IMR-90 (cell line): ENCODE measurements around the gene DZANK1.

Source experiments
- BHLHE40 ChIP-seq: fragments of 150-350 bp; IDR thresholded peaks from 2 replicates; pipeline ENCODE4 v1.6.1; 2016; ENCODE audit warnings: mild to moderate bottlenecking, low read depth, low read length
- CEBPB ChIP-seq: IDR thresholded peaks from 2 replicates; pipeline ENCODE4 v1.6.1; 2012; ENCODE audit warnings: low read depth, low read length, improper control_type of control experiment
- FOS ChIP-seq: fragments of 150-350 bp; IDR thresholded peaks from 2 replicates; pipeline ENCODE4 v1.6.1; 2016; ENCODE audit warnings: low read depth, low read length
- MAZ ChIP-seq: IDR thresholded peaks from 2 replicates; pipeline ENCODE4 v1.6.1; 2012; ENCODE audit warnings: low read depth, mild to moderate bottlenecking, low read length, improper control_type of control experiment, moderate library complexity, borderline replicate concordance
- MXI1 ChIP-seq: IDR thresholded peaks from 2 replicates; pipeline ENCODE4 v1.6.1; 2012; ENCODE audit warnings: low read depth, mild to moderate bottlenecking, low read length, moderate library complexity, borderline replicate concordance
- POLR2A ChIP-seq: IDR thresholded peaks from 2 replicates; pipeline ENCODE4 v1.6.1; 2012; ENCODE audit warnings: mild to moderate bottlenecking, low read depth, low read length
- RAD21 ChIP-seq: IDR thresholded peaks from 2 replicates; pipeline ENCODE4 v1.6.1; 2012; ENCODE audit warnings: low read length, improper control_type of control experiment
- RCOR1 ChIP-seq: IDR thresholded peaks from 2 replicates; pipeline ENCODE4 v1.6.1; 2012; ENCODE audit warnings: mild to moderate bottlenecking, low read length, improper control_type of control experiment; ENCODE audit not compliant: insufficient replicate concordance
- USF2 ChIP-seq: fragments of 150-350 bp; IDR thresholded peaks from 2 replicates; pipeline ENCODE4 v1.6.1; 2017; ENCODE audit warnings: mild to moderate bottlenecking, antibody characterized with exemption, low read length, low read depth
- TF ChIP-seq, protein P1 (sequence below): conservative IDR thresholded peaks from 2 replicates; pipeline ENCODE4 v1.5.1; 2012; ENCODE audit warnings: mild to moderate bottlenecking, low read depth, low read length, improper control_type of control experiment

DNA sequence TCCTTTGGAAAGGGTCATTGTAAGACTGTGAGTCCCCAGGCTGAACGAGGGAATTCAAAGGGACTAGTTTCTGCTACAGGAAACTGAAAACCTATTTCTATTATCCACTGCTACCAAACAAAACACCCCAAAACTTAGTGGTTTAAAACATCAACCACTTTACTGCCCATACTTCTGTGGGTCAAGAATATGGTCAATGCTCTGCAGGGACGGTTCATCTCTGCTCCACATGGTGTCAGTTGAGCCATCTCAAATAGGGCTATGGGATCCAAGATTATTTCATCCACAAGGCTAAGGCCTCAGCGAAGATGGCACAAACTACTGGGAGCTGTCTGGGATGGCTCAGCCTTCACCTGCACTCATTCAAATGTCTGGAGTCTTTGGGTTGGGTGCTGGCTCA lies 65.5 kb downstream of the DZANK1 start:
- TF ChIP-seq MXI1 (no peak), USF2 (no peak), BHLHE40 (no peak), POLR2A (no peak), CEBPB (no peak), FOS (no peak), RAD21 (no peak), MAZ (no peak), RCOR1 (no peak)
- TF ChIP-seq, protein P1, sequence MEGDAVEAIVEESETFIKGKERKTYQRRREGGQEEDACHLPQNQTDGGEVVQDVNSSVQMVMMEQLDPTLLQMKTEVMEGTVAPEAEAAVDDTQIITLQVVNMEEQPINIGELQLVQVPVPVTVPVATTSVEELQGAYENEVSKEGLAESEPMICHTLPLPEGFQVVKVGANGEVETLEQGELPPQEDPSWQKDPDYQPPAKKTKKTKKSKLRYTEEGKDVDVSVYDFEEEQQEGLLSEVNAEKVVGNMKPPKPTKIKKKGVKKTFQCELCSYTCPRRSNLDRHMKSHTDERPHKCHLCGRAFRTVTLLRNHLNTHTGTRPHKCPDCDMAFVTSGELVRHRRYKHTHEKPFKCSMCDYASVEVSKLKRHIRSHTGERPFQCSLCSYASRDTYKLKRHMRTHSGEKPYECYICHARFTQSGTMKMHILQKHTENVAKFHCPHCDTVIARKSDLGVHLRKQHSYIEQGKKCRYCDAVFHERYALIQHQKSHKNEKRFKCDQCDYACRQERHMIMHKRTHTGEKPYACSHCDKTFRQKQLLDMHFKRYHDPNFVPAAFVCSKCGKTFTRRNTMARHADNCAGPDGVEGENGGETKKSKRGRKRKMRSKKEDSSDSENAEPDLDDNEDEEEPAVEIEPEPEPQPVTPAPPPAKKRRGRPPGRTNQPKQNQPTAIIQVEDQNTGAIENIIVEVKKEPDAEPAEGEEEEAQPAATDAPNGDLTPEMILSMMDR: no peak
